Measurements from ENCODE around the gene PAOX. TPM values are rescaled to one million over a fixed set of nuclear protein-coding genes. Genes with fewer than 3 reads are reported as not detected.
A peak's percentile ranks its signal among the peaks of the same experiment; 100 is the strongest.
"Not testable (repeated sequence)": the region's sequence is repeated elsewhere in the genome, so short reads cannot be mapped to it uniquely, and the experiment has no call there.

Gene PAOX
- total and polyA plus RNA-seq, 11 donors: 2.1 to 7.3 (median 3.4) TPM

DNA sequence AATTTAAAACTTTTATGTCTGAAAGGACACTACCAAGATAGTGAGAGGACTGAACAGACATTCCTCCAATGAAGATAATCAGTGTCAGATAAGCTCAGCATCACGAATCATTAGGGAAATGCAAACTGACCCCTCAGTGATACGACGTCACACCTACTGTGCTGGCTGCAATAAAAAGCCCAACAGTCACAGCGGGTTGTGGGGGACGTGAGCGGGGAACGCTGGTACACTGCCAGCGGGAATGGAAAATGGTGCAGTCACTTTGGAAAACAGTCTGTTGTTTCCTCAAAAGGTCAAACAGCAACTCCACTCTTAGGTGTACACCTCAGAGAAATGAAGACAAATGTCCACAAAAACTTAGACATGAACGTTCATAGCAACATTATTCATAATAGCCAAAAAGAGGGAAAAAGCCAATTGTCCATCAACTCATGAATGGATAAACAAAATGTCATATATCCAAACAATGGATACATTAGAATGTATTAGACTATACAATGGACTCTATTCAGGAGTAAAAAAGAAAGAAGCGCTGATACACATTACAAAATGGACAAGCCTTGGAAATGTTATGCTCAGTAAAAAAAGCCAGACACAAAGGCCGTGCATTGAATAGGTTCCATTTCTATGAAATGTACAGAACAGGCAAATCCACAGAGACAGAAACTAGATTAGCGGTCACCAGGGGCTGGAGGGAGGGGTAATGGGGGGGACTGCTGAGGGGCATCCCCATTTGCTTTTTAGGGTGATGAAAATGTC, 3.5 kb upstream of the PAOX start:
- ATAC-seq: no peak
- H3K4me3 ChIP-seq: no peak overlapping the region
- no peak for DNase-seq
- H3K27ac ChIP-seq: no peak overlapping the region
- 76 to 83% (median 81%) methylated on average over 12 of the region's 12 CpGs for WGBS, 4 donors
- intact Hi-C loops (cut with DNase I): loop anchor here in 1 of 10 donors (5.0 kb wide), 1 partner anchor 68 kb away; the partner anchor contains the start of genes TUBGCP2 and ZNF511
- TF ChIP-seq CTCF (IDR thresholded peaks at IDR 0.05): no peak
- TF ChIP-seq POLR2A (IDR thresholded peaks at IDR 0.05): no peak
- H3K4me1 ChIP-seq: peaks cover 0 to 35% (median 24%) of the 10 kb centered on the region in 12 donors
- no peaks in the 10 kb centered on the region for H3K9me3 ChIP-seq
- no peaks in the 10 kb centered on the region for H3K27me3 ChIP-seq
- peaks cover 0 to 13% (median 3%) of the 10 kb centered on the region in 9 donors for H3K36me3 ChIP-seq

GRCh38 chr10:133376183-133376582, 2.9 kb upstream of the PAOX start:
- H3K4me3 ChIP-seq, H3K9me3 ChIP-seq, H3K27ac ChIP-seq, ATAC-seq, H3K36me3 ChIP-seq, H3K27me3 ChIP-seq, DNase-seq: not testable (repeated sequence)
- intact Hi-C loops (cut with DNase I): loop anchor here in 1 of 10 donors (5.0 kb wide), 1 partner anchor 69 kb away; the partner anchor contains the start of genes TUBGCP2 and ZNF511
- 90 to 96% (median 92%) methylated on average over 5 of the region's 5 CpGs for WGBS, 4 donors
- peaks cover 0 to 38% (median 24%) of the 10 kb centered on the region in 12 donors for H3K4me1 ChIP-seq

DNA sequence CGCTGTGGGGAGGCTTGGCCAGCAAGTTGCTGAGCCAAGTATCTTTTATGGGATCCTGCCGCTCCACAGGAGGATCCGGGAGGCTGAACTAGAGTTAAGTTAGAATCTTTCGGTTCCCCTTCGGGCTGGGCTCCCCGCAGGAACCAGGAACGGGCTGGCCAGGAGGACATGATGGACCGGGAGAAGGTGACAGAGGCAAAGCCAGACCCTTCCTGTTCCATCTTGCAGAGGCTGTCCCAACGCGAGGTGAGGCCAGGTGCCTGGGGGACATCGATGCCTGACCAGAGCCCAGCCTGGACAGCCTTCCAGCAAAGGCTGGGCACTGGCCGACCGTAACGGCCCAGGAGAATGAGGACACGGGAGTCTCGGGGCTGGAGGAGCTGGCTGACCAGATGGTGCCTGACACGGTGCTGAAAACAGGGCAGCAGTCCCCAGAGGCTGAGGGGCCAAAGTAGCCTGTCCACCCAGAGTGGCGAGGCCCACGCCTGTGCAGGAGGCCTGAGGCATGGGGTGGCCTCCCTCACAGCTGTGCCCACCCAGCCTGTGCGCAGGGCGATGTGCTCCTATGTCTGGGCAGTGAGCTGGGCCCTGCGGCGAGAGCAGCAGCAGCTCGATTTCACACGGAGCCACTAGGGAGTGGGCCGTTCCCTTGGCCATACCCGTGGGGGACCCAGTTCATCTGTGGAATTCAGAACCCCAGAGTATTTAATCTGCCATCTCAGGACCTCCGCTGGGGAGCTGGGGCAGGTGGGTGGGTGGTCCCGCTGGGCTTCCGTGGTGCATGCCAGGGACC, 1.8 kb upstream of the PAOX start:
- no peaks in the 10 kb centered on the region for H3K27me3 ChIP-seq
- ATAC-seq (no peak), DNase-seq (no peak)
- intact Hi-C loops (cut with DNase I): loop anchor here in 1 of 10 donors (5.0 kb wide), 1 partner anchor 70 kb away; the partner anchor contains the start of genes TUBGCP2 and ZNF511
- H3K9me3 ChIP-seq: no peaks in the 10 kb centered on the region
- H3K4me3 ChIP-seq: peak overlapping the region in 4 of 12 donors; percentile 83 to 94 (median 89)
- peak overlapping the region in 1 of 12 donors; percentile 81 for H3K27ac ChIP-seq
- H3K4me1 ChIP-seq: peaks cover 0 to 37% (median 21%) of the 10 kb centered on the region in 12 donors
- H3K36me3 ChIP-seq: no peaks in the 10 kb centered on the region
- TF ChIP-seq CTCF (IDR thresholded peaks at IDR 0.05): no peak
- TF ChIP-seq POLR2A (IDR thresholded peaks at IDR 0.05): no peak
- 91 to 95% (median 92%) methylated on average over 18 to 30 of the region's 30 CpGs for WGBS, 4 donors

DNA sequence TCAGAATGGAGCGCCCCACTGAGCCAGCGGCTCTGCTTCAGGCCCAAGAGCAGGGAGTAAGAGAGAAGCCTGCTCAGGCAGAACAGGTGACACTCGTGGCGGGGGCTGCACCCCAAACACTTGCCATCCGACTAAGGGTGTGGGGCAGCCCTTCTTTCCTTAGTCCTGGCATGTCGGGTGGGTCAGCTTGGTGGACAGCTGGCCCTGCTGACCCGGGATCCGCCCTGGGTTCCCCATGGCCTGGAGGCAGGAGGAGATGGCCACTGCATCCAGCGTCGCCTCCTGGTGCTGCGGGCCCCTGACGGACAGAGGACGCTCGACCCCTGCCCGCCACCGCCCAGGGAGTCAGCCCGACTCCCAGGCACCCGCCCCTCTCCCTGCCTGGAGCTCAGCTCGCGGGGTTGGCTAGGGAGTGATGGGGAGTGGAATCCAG, 1.2 kb upstream of the PAOX start:
- H3K27ac ChIP-seq: peak overlapping the region; percentile 54 to 88 (median 81)
- WGBS, 4 donors: 21 to 30% (median 25%) methylated on average over 8 to 20 of the region's 20 CpGs
- H3K27me3 ChIP-seq: no peaks in the 10 kb centered on the region
- H3K9me3 ChIP-seq: no peaks in the 10 kb centered on the region
- no peaks in the 10 kb centered on the region for H3K36me3 ChIP-seq
- intact Hi-C loops (cut with DNase I): loop anchor here in 1 of 10 donors (5.0 kb wide), 1 partner anchor 71 kb away; the partner anchor contains the start of genes TUBGCP2 and ZNF511
- TF ChIP-seq CTCF (IDR thresholded peaks at IDR 0.05) (no peak), POLR2A (IDR thresholded peaks at IDR 0.05) (no peak)
- ATAC-seq (peak in 1 of 4 donors; percentile 3), DNase-seq (no peak)
- H3K4me1 ChIP-seq: peaks cover 0 to 33% (median 19%) of the 10 kb centered on the region in 12 donors
- peak overlapping the region; percentile 45 to 99 (median 87) for H3K4me3 ChIP-seq
